ENCODE data around the gene CBX5.

DNA sequence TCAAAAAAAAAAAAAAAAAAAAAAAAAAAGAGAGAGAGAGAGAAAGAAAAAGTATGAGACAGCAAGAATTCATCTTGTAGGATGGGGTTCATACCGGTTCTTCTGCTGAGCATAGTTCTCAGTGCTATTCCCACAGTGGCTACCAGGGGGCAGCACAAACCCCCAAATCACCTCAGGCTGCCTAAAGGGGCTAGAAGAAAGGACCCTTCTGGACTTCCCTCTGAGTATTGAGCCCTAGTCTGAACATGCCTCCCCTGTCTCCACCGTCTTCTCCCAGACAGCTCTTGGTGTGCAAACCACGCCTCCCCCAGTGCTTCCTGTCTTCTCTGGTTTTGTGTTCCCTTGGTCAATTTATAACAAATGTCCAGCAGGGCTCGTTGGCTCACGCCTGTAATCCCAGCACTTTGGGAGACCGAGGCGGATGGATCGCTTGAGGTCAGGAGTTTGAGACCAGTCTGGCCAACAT is 59.8 kb downstream of the CBX5 start:
- TF ChIP-seq, protein P1, sequence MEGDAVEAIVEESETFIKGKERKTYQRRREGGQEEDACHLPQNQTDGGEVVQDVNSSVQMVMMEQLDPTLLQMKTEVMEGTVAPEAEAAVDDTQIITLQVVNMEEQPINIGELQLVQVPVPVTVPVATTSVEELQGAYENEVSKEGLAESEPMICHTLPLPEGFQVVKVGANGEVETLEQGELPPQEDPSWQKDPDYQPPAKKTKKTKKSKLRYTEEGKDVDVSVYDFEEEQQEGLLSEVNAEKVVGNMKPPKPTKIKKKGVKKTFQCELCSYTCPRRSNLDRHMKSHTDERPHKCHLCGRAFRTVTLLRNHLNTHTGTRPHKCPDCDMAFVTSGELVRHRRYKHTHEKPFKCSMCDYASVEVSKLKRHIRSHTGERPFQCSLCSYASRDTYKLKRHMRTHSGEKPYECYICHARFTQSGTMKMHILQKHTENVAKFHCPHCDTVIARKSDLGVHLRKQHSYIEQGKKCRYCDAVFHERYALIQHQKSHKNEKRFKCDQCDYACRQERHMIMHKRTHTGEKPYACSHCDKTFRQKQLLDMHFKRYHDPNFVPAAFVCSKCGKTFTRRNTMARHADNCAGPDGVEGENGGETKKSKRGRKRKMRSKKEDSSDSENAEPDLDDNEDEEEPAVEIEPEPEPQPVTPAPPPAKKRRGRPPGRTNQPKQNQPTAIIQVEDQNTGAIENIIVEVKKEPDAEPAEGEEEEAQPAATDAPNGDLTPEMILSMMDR (IDR thresholded peaks at IDR 0.05): peak; percentile 92
- no peak for TF ChIP-seq SIN3A (IDR thresholded peaks at IDR 0.05; ENCODE audit: borderline replicate concordance, insufficient read depth, low read depth, low read length)
- TF ChIP-seq, protein P2, sequence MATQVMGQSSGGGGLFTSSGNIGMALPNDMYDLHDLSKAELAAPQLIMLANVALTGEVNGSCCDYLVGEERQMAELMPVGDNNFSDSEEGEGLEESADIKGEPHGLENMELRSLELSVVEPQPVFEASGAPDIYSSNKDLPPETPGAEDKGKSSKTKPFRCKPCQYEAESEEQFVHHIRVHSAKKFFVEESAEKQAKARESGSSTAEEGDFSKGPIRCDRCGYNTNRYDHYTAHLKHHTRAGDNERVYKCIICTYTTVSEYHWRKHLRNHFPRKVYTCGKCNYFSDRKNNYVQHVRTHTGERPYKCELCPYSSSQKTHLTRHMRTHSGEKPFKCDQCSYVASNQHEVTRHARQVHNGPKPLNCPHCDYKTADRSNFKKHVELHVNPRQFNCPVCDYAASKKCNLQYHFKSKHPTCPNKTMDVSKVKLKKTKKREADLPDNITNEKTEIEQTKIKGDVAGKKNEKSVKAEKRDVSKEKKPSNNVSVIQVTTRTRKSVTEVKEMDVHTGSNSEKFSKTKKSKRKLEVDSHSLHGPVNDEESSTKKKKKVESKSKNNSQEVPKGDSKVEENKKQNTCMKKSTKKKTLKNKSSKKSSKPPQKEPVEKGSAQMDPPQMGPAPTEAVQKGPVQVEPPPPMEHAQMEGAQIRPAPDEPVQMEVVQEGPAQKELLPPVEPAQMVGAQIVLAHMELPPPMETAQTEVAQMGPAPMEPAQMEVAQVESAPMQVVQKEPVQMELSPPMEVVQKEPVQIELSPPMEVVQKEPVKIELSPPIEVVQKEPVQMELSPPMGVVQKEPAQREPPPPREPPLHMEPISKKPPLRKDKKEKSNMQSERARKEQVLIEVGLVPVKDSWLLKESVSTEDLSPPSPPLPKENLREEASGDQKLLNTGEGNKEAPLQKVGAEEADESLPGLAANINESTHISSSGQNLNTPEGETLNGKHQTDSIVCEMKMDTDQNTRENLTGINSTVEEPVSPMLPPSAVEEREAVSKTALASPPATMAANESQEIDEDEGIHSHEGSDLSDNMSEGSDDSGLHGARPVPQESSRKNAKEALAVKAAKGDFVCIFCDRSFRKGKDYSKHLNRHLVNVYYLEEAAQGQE (IDR thresholded peaks at IDR 0.05; ENCODE audit: insufficient read depth in 1 of 2, low read depth in 2 of 2, low read length in 1 of 2): no peak
- TF ChIP-seq POLR2AphosphoS5 (IDR thresholded peaks at IDR 0.05; ENCODE audit: low read depth, low read length): no peak
- no peak for TF ChIP-seq TCF7L2 (IDR thresholded peaks at IDR 0.05; ENCODE audit: low read depth, low read length)
